Measurements from ENCODE around the gene ARHGAP6. TPM values are rescaled to one million over a fixed set of nuclear protein-coding genes. Genes with fewer than 3 reads are reported as not detected.

The ARHGAP6 gene
- total and polyA plus RNA-seq, 2 experiments from 2014 or later = 0.26 to 0.59 TPM

GRCh38 chrX:11540532-11541377, 125.0 kb downstream of the ARHGAP6 start (continued):
- TF ChIP-seq, protein P1, sequence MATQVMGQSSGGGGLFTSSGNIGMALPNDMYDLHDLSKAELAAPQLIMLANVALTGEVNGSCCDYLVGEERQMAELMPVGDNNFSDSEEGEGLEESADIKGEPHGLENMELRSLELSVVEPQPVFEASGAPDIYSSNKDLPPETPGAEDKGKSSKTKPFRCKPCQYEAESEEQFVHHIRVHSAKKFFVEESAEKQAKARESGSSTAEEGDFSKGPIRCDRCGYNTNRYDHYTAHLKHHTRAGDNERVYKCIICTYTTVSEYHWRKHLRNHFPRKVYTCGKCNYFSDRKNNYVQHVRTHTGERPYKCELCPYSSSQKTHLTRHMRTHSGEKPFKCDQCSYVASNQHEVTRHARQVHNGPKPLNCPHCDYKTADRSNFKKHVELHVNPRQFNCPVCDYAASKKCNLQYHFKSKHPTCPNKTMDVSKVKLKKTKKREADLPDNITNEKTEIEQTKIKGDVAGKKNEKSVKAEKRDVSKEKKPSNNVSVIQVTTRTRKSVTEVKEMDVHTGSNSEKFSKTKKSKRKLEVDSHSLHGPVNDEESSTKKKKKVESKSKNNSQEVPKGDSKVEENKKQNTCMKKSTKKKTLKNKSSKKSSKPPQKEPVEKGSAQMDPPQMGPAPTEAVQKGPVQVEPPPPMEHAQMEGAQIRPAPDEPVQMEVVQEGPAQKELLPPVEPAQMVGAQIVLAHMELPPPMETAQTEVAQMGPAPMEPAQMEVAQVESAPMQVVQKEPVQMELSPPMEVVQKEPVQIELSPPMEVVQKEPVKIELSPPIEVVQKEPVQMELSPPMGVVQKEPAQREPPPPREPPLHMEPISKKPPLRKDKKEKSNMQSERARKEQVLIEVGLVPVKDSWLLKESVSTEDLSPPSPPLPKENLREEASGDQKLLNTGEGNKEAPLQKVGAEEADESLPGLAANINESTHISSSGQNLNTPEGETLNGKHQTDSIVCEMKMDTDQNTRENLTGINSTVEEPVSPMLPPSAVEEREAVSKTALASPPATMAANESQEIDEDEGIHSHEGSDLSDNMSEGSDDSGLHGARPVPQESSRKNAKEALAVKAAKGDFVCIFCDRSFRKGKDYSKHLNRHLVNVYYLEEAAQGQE (IDR thresholded peaks at IDR 0.05; ENCODE audit: unreplicated experiment) = no peak
- TF ChIP-seq ZNF462 (CRISPR knock-in tag; IDR thresholded peaks at IDR 0.05) = no peak

- Mint-ChIP-seq H3K4me3 (no peak overlapping the region), H3K9me3 (no peaks in the 10 kb centered on the region), H3K36me3 (ENCODE audit: low read depth) (no peaks in the 10 kb centered on the region), H3K4me1 (0 out of 3 replicates have a peak, but pooled peaks cover 3% of the 10 kb centered on the region), H3K27ac (no peak overlapping the region), H3K27me3 (ENCODE audit: insufficient read depth, low read depth, poor library complexity) (peaks cover 2% of the 10 kb centered on the region)
- H3K9me2 ChIP-seq (ENCODE audit: insufficient read depth) = no peaks in the 10 kb centered on the region
- H3K27ac ChIP-seq (ENCODE audit: low read depth) = no peak overlapping the region
- H2AFZ ChIP-seq = no peak overlapping the region
- H4K20me1 ChIP-seq (replicated peaks; ENCODE audit: insufficient read depth) = no peaks in the 10 kb centered on the region
- H3F3A ChIP-seq (replicated peaks; ENCODE audit: low read depth) = no peaks in the 10 kb centered on the region
- H3K4me3 ChIP-seq = no peak overlapping the region
- H3K79me2 ChIP-seq (replicated peaks; ENCODE audit: insufficient read depth) = no peaks in the 10 kb centered on the region
- ATAC-seq = no peak
- peaks cover 44% of the 10 kb centered on the region for H3K27me3 ChIP-seq (ENCODE audit: insufficient read depth)
- no peak overlapping the region for H3K4me2 ChIP-seq
- DNase-seq (ENCODE audit: low spot score) = no peak
- no peaks in the 10 kb centered on the region for H3K36me3 ChIP-seq (ENCODE audit: insufficient read depth)
- H3K4me1 ChIP-seq (ENCODE audit: insufficient read depth) = no peaks in the 10 kb centered on the region
- no peak for TF ChIP-seq NANOG (IDR thresholded peaks at IDR 0.05; ENCODE audit: borderline replicate concordance)
- no peak for TF ChIP-seq EZH2 (IDR thresholded peaks at IDR 0.05; ENCODE audit: low read depth, unreplicated experiment)
- TF ChIP-seq EZH2phosphoT487 (IDR thresholded peaks at IDR 0.05; ENCODE audit: unreplicated experiment) = no peak
- no peak for TF ChIP-seq ZNF114 (CRISPR knock-in tag; IDR thresholded peaks at IDR 0.05)
Measured at GRCh38 chrX:11537141-11537540, 128.6 kb downstream of the ARHGAP6 start.
